Keratinocyte (primary cell): ENCODE results near the gene UHRF2. TPM values are rescaled to one million over a fixed set of nuclear protein-coding genes. Genes with fewer than 3 reads are reported as not detected.
A peak's percentile ranks its signal among the peaks of the same experiment; 100 is the strongest.

Experiments used
- DNase-seq: peaks from one replicate; pipeline ENCODE4 v3.0.0-alpha.2; 2011; ENCODE audit warnings: low read depth, missing footprints, low spot score
- FAIRE-seq: peaks from 2 replicates; lab custom pipeline; 2011; peaks lifted over from hg19 to GRCh38; lab: Jason Lieb, UNC
- H2AFZ ChIP-seq: 2 replicates; pipeline ENCODE4 v1.6.0; 2012; ENCODE audit warnings: low read length, control low read depth, inconsistent platforms; ENCODE audit not compliant: control insufficient read depth
- H3K27ac ChIP-seq: 2 replicates; pipeline ENCODE4 v1.5.1; 2011; ENCODE audit warnings: low read length; ENCODE audit not compliant: control insufficient read depth, insufficient read depth
- H3K27me3 ChIP-seq: 3 replicates; pipeline ENCODE4 v1.6.0; 2011; ENCODE audit warnings: low read length; ENCODE audit not compliant: control insufficient read depth, insufficient read depth; ENCODE audit errors: extremely low read depth
- H3K36me3 ChIP-seq, 2 experiments: 2 replicates in 1 of 2; 3 replicates in 1 of 2; pipeline ENCODE4 v1.5.1; 2011; ENCODE audit warnings: low read length in 2 of 2, mild to moderate bottlenecking in 1 of 2; ENCODE audit not compliant: control insufficient read depth in 2 of 2, insufficient read depth in 2 of 2; ENCODE audit errors: extremely low read depth in 1 of 2
- H3K4me1 ChIP-seq: 3 replicates; pipeline ENCODE4 v1.5.1; 2011; ENCODE audit warnings: low read length; ENCODE audit not compliant: control insufficient read depth, insufficient read depth; ENCODE audit errors: extremely low read depth
- H3K4me2 ChIP-seq: 3 replicates; pipeline ENCODE4 v1.6.0; 2011; ENCODE audit warnings: low read depth, low read length; ENCODE audit not compliant: control insufficient read depth, insufficient read depth; ENCODE audit errors: extremely low read depth
- H3K4me3 ChIP-seq, 3 experiments: fragments of 200-600 bp in 1 of 3; sonication (generic) in 1 of 3; 2 replicates in 2 of 3; 3 replicates in 1 of 3; pipeline ENCODE4 v1.5.1; 2011 to 2016; ENCODE audit warnings: low read length in 3 of 3, mild to moderate bottlenecking in 3 of 3, control low read depth in 2 of 3, inconsistent platforms in 1 of 3, low read depth in 1 of 3, mixed read lengths in 1 of 3, mixed run types in 1 of 3, moderate library complexity in 1 of 3; ENCODE audit not compliant: control insufficient read depth in 2 of 3, insufficient read depth in 2 of 3; ENCODE audit errors: extremely low read depth in 1 of 3
- H3K79me2 ChIP-seq: 2 replicates; pipeline ENCODE4 v1.6.0; 2012; ENCODE audit warnings: low read length; ENCODE audit not compliant: control insufficient read depth, insufficient read depth
- H3K9ac ChIP-seq: 3 replicates; pipeline ENCODE4 v1.6.0; 2011; ENCODE audit warnings: low read length; ENCODE audit not compliant: control insufficient read depth, insufficient read depth; ENCODE audit errors: extremely low read depth
- H3K9me1 ChIP-seq: 3 replicates; pipeline ENCODE4 v1.6.0; 2011; ENCODE audit warnings: low read length; ENCODE audit not compliant: control insufficient read depth, insufficient read depth; ENCODE audit errors: extremely low read depth
- H3K9me3 ChIP-seq: 2 replicates; pipeline ENCODE4 v1.5.1; 2012; ENCODE audit warnings: low read depth, low read length; ENCODE audit not compliant: control insufficient read depth
- H4K20me1 ChIP-seq: 3 replicates; pipeline ENCODE4 v1.6.0; 2011; ENCODE audit warnings: low read length; ENCODE audit not compliant: control insufficient read depth, insufficient read depth; ENCODE audit errors: extremely low read depth
- CTCF ChIP-seq, 3 experiments: IDR thresholded peaks in 1 of 3; conservative IDR thresholded peaks in 1 of 3; optimal IDR thresholded peaks in 1 of 3; 2 replicates in 2 of 3; 3 replicates in 1 of 3; pipeline versions ENCODE3 to v1.5.1; 2011; ENCODE audit warnings: low read length in 3 of 3, mild to moderate bottlenecking in 3 of 3, moderate library complexity in 2 of 3, control low read depth in 1 of 3, inconsistent platforms in 1 of 3; ENCODE audit not compliant: insufficient read depth in 2 of 3; ENCODE audit errors: extremely low read depth in 1 of 3
- EZH2 ChIP-seq: IDR thresholded peaks from one replicate; pipeline ENCODE4 v1.6.1; 2012; ENCODE audit warnings: inconsistent platforms, mild to moderate bottlenecking, low read length, moderate library complexity
- dilution Hi-C: fragments of 300-500 bp; cut with MboI; formaldehyde crosslinking; loops from one replicate; pipeline ENCODE4 v1.7.0; 2020; ENCODE audit warnings: low sequenced_read_pairs; ENCODE audit not compliant: extremely low pct_ligation_motif_present
- polyA minus RNA-seq, 3 experiments: library from RNA; depleted of rRNA, polyadenylated mRNA; stranded (reverse); fragments of >200 nt; gene quantifications; 1 replicate in 1 of 3; 2 replicates in 1 of 3; 3 replicates in 1 of 3; pipeline ENCODE4 v1.2.3, GENCODE V29; 2011
- polyA plus RNA-seq, 5 experiments: library from polyadenylated mRNA; depleted of rRNA in 3 of 5; stranded (reverse) in 3 of 5; stranded (forward) in 1 of 5; unstranded in 1 of 5; fragments of >200 nt; gene quantifications; 1 replicate in 1 of 5; 2 replicates in 3 of 5; 3 replicates in 1 of 5; pipeline versions ENCODE4 v1.2.1 to v1.2.3, GENCODE V29; 2011 to 2012; ENCODE audit warnings: missing spikeins in 2 of 5, low read depth in 1 of 5, low replicate concordance in 1 of 5

UHRF2 gene
- polyA plus RNA-seq (36.4 to 77.0 TPM (median 36.6 TPM) in 3 replicates), polyA minus RNA-seq (29.7 to 89.0 TPM (median 46.3 TPM) in 3 replicates)
- 20.2 TPM for polyA plus RNA-seq (2011; ENCODE audit: low read depth)
- polyA plus RNA-seq (2011; cell fraction: cytosol; rRNA removed), result 16.9 and 29.8 TPM in 2 replicates
- 78.6 and 113 TPM in 2 replicates for polyA plus RNA-seq (2011; cell fraction: nucleus; rRNA removed)
- polyA plus RNA-seq (2012; ENCODE audit: low replicate concordance), result 19.2 and 28.7 TPM in 2 replicates
- 22.8 TPM for polyA minus RNA-seq (2011; cell fraction: cytosol; rRNA and poly(A)+ RNA removed)
- polyA minus RNA-seq (2011; cell fraction: nucleus; rRNA and poly(A)+ RNA removed), result 56.0 and 111 TPM in 2 replicates

- H4K20me1 ChIP-seq, result peaks cover 14% of the 10 kb centered on the region
- H3K27ac ChIP-seq, result peak within 1 kb of the TSS; percentile 85
- DNase-seq, result peak; percentile 90
- H3K4me1 ChIP-seq, result peaks cover 23% of the 10 kb centered on the region
- peak within 1 kb of the TSS; percentile 94 for H3K9ac ChIP-seq
- no peaks in the 10 kb centered on the region for H3K27me3 ChIP-seq
- H3K36me3 ChIP-seq, result peaks cover 0 to 8% of the 10 kb centered on the region in 2 experiments
- H3K79me2 ChIP-seq, result peaks cover 46% of the 10 kb centered on the region
- H3K9me3 ChIP-seq, result no peaks in the 10 kb centered on the region
- TF ChIP-seq CTCF (optimal IDR thresholded peaks at IDR 0.05 in 1 of 3, IDR thresholded peaks at IDR 0.05 in 1 of 3, conservative IDR thresholded peaks at IDR 0.05 in 1 of 3; ENCODE audit: extremely low read depth in 1 of 3, insufficient read depth in 2 of 3, low read length in 3 of 3), result no peak
- TF ChIP-seq EZH2, result no peak
- peak; percentile 39 for FAIRE-seq
- dilution Hi-C loops, result no loop called here
- peak within 1 kb of the TSS; percentile 85 to 98 (median 89) for H3K4me3 ChIP-seq
- H2AFZ ChIP-seq, result peak within 1 kb of the TSS; percentile 78
- peak within 1 kb of the TSS; percentile 99 for H3K4me2 ChIP-seq
- no peaks in the 10 kb centered on the region for H3K9me1 ChIP-seq
These were observed at the start of gene UHRF2 for GRCh38 chr9:6412487-6413364. Gene UHRF2, plus strand, starts transcription at chr9:6413199. Its CDS starts 292 bp downstream, at chr9:6413491.

DNA sequence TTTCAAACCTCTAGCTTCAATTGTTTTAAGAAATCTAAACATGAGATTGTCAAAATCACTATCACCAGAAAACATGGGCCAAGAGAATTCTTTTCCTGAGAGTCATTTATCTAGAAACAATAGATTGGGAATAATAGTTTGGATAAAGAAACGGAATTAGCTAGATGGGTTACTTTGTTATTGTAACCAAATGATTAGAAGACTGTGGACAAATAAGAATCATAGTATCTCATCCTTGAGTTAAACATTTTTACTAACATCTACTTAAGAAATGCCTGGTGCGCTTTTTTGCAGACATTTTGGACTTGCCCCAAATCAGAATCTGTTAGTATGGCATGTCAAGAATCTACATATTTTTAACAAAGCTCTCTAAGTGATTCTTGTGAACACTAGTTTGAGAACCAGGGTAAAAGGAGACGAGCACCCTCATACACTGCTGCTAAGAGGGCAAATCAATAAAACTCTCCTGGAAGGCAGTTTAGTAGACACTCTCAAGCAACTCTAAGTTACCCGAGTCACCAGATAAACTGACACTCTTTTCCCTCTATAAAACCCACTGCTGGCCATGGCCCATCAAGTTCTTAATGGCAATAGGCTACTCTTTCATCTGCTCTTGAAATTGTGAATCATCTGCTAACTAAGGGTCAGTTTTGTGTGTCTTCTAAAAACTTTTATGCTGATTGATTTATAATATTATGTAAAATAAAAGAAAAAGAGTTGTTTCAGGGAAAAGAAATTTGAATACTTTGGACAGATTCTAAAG lies 45.7 kb upstream of the UHRF2 start:
- dilution Hi-C loops, result no loop called here
- Histone ChIP-seq H3K4me3 (no peak overlapping the region), H3K4me2 (no peak overlapping the region), H3K9me3 (no peaks in the 10 kb centered on the region), H3K27me3 (no peaks in the 10 kb centered on the region), H3K27ac (no peak overlapping the region), H3K9ac (no peak overlapping the region), H3K4me1 (no peaks in the 10 kb centered on the region), H3K36me3 (no peaks in the 10 kb centered on the region), H4K20me1 (no peaks in the 10 kb centered on the region), H2AFZ (no peak overlapping the region), H3K9me1 (no peaks in the 10 kb centered on the region), H3K79me2 (no peaks in the 10 kb centered on the region)
- no peak for TF ChIP-seq CTCF (optimal IDR thresholded peaks at IDR 0.05 in 1 of 3, IDR thresholded peaks at IDR 0.05 in 1 of 3, conservative IDR thresholded peaks at IDR 0.05 in 1 of 3; ENCODE audit: extremely low read depth in 1 of 3, insufficient read depth in 2 of 3, low read length in 3 of 3)
- no peak for TF ChIP-seq EZH2
- DNase-seq, result no peak
- no peak for FAIRE-seq
